Adipose tissue (tissue), 3 donors: ENCODE data around the gene ZNF585A. TPM values are rescaled to one million over a fixed set of nuclear protein-coding genes. Genes with fewer than 3 reads are reported as not detected.
"Not testable (repeated sequence)": the region's sequence is repeated elsewhere in the genome, so short reads cannot be mapped to it uniquely, and the experiment has no call there.

ENCODE experiments used
- H3K27ac ChIP-seq: one replicate; pipeline ENCODE4 v1.5.1; 2013; ENCODE audit warnings: low read depth, low read length
- WGBS, 3 donors: extraction: QIAGEN DNeasy Blood & Tissue Kit; methylation state at CpG; one replicate each; pipeline ENCODE4 v1.1.7; 2013; 5-methylcytosine and 5-hydroxymethylcytosine counted together
- polyA plus RNA-seq, 3 donors: library from polyadenylated mRNA; stranded (reverse); fragments of 200-250 nt; gene quantifications; one replicate each; pipeline ENCODE4 v1.2.3, GENCODE V29; 2013
- donor health status: healthy with polysubstance abuse.
- donor health status: Bipolar disorder and iron deficiency.
- donor health status: healthy.

ZNF585A gene
- polyA plus RNA-seq, 3 donors, result 7.6 to 17.4 (median 8.0) TPM

- 82 to 88% (median 83%) methylated on average over 7 of the region's 7 CpGs for WGBS, 3 donors
- not testable (repeated sequence) for H3K27ac ChIP-seq
Observed at GRCh38 chr19:37111753-37112152, 60.7 kb downstream of the ZNF585A start.

GRCh38 chr19:37104135-37104534 is 68.4 kb downstream of the ZNF585A start:
- WGBS, 3 donors, result 84 to 97% (median 97%) methylated on average over 4 to 5 of the region's 5 CpGs
- H3K27ac ChIP-seq, result not testable (repeated sequence)

- no peak overlapping the region for H3K27ac ChIP-seq
- WGBS, 3 donors, result 63 to 100% (median 100%) methylated on average over 1 of the region's 1 CpG
Observed at GRCh38 chr19:37098570-37098969, 73.9 kb downstream of the ZNF585A start.

GRCh38 chr19:37095859-37096258 is 76.6 kb downstream of the ZNF585A start:
- no peak overlapping the region for H3K27ac ChIP-seq
- WGBS, 3 donors, result 93 to 100% (median 95%) methylated on average over 1 of the region's 1 CpG

Other genes starting within 250 kb of the ZNF585A start
- gene ZNF420, start 94.3 kb downstream of the ZNF585A start, polyA plus RNA-seq, result 1 to 10 TPM; 2.7 to 4.3 (median 4.0) TPM
- gene ZNF585B, start 37.8 kb upstream of the ZNF585A start, polyA plus RNA-seq, result 1 to 10 TPM; 2.7 to 6.6 (median 2.8) TPM
- gene ZNF383, start 45.5 kb upstream of the ZNF585A start, polyA plus RNA-seq, result 1 to 10 TPM; 2.7 to 3.9 (median 3.6) TPM
- gene ZNF527, start 198.4 kb upstream of the ZNF585A start, polyA plus RNA-seq, result 1 to 10 TPM; 1.6 to 5.5 (median 2.4) TPM